LNCaP clone FGC (cell line): ENCODE data around the gene B4GAT1.

ENCODE experiments used
- DNase-seq: peaks from one replicate; pipeline ENCODE4 v3.0.0-alpha.2; 2011; ENCODE audit warnings: low read depth
- H3K4me3 ChIP-seq: 2 replicates; pipeline ENCODE4 v1.5.1; 2011; ENCODE audit warnings: mild to moderate bottlenecking, low read depth, low read length, control low read depth
- CTCF ChIP-seq: IDR thresholded peaks from 2 replicates; pipeline ENCODE4 v1.5.1; 2012; ENCODE audit warnings: mild to moderate bottlenecking; ENCODE audit not compliant: control insufficient read depth, insufficient read depth; ENCODE audit errors: extremely low read depth

B4GAT1 gene

GRCh38 chr11:66316849-66317251 lies 30.6 kb downstream of the B4GAT1 start, which contains the start of gene CD248:
CD248 (minus strand) TSS chr11:66317044; CDS start chr11:66317027, 17 bp downstream.
- H3K4me3 ChIP-seq = no peak within 1 kb of the TSS
- no peak for TF ChIP-seq CTCF
- no peak for DNase-seq

- H3K4me3 ChIP-seq = no peak overlapping the region
- TF ChIP-seq CTCF = no peak
These were observed 31.3 kb downstream of the B4GAT1 start for GRCh38 chr11:66315921-66316811.

GRCh38 chr11:66315498-66315885 lies 31.9 kb downstream of the B4GAT1 start:
- H3K4me3 ChIP-seq = no peak overlapping the region
- DNase-seq = no peak
- TF ChIP-seq CTCF = no peak

More at GRCh38 chr11:66315921-66316811, 31.3 kb downstream of the B4GAT1 start:
- DNase-seq = no peak

GRCh38 chr11:66314561-66315497 lies 32.6 kb downstream of the B4GAT1 start:
- no peak overlapping the region for H3K4me3 ChIP-seq
- no peak for TF ChIP-seq CTCF
- DNase-seq = no peak

GRCh38 chr11:66314186-66314501 lies 33.3 kb downstream of the B4GAT1 start:
- TF ChIP-seq CTCF = no peak
- DNase-seq = no peak
- H3K4me3 ChIP-seq = no peak overlapping the region

- peak overlapping the region; percentile 37 for H3K4me3 ChIP-seq
- DNase-seq = no peak
- TF ChIP-seq CTCF = no peak
These were observed 33.9 kb downstream of the B4GAT1 start for GRCh38 chr11:66313321-66314185.
